GM23338 (cell line): ENCODE data around the gene SLC6A12. TPM values are rescaled to one million over a fixed set of nuclear protein-coding genes. Genes with fewer than 3 reads are reported as not detected.

Experiments used
- ATAC-seq: fragments of 200-7000 bp; cut with Tn5 transposase; 3 replicates; pipeline ENCODE4 v1.9.1; 2020
- DNase-seq: peaks from one replicate; pipeline ENCODE4 v3.0.0-alpha.2; 2015; ENCODE audit warnings: low spot score
- H2AFZ ChIP-seq: fragments of 200-600 bp; sonication (generic); 2 replicates; pipeline ENCODE4 v1.8.0; 2016; ENCODE audit warnings: antibody characterized with exemption, mild to moderate bottlenecking, moderate library complexity
- H3F3A ChIP-seq: fragments of 200-600 bp; sonication (generic); replicated peaks from 2 replicates; pipeline ENCODE4 v1.8.0; 2017; ENCODE audit warnings: antibody characterized with exemption, mixed run types, low read depth
- H3K27ac ChIP-seq: fragments of 200-600 bp; sonication (generic); 2 replicates; pipeline ENCODE4 v1.6.1; 2016; ENCODE audit warnings: low read depth
- H3K27me3 ChIP-seq: fragments of 200-600 bp; sonication (generic); 2 replicates; pipeline ENCODE4 v1.8.0; 2016; ENCODE audit warnings: mild to moderate bottlenecking, mixed run types, moderate library complexity; ENCODE audit not compliant: insufficient read depth
- H3K36me3 ChIP-seq: fragments of 200-600 bp; sonication (generic); 2 replicates; pipeline ENCODE4 v1.8.0; 2016; ENCODE audit warnings: mild to moderate bottlenecking; ENCODE audit not compliant: insufficient read depth
- H3K4me1 ChIP-seq: fragments of 200-600 bp; sonication (generic); 2 replicates; pipeline ENCODE4 v1.8.0; 2016; ENCODE audit warnings: mild to moderate bottlenecking, moderate library complexity; ENCODE audit not compliant: insufficient read depth
- H3K4me2 ChIP-seq: fragments of 200-600 bp; sonication (generic); 2 replicates; pipeline ENCODE4 v1.7.1; 2017; ENCODE audit warnings: mixed run types
- H3K4me3 ChIP-seq: fragments of 200-600 bp; sonication (generic); 2 replicates; pipeline ENCODE4 v1.6.1; 2016; ENCODE audit warnings: mixed run types
- H3K79me2 ChIP-seq: fragments of 200-600 bp; sonication (generic); replicated peaks from 2 replicates; pipeline ENCODE4 v1.8.0; 2017; ENCODE audit warnings: mild to moderate bottlenecking; ENCODE audit not compliant: insufficient read depth
- H3K9me2 ChIP-seq: fragments of 200-600 bp; sonication (generic); 2 replicates; pipeline ENCODE4 v1.8.0; 2017; ENCODE audit not compliant: insufficient read depth
- H4K20me1 ChIP-seq: fragments of 200-600 bp; sonication (generic); replicated peaks from 2 replicates; pipeline ENCODE4 v1.8.0; 2017; ENCODE audit warnings: mild to moderate bottlenecking; ENCODE audit not compliant: insufficient read depth
- H3K27ac Mint-ChIP-seq: 2 replicates; pipeline ENCODE4 v1.8.0; 2020; ENCODE audit warnings: inconsistent platforms, mild to moderate bottlenecking, moderate library complexity, mixed read lengths
- H3K27me3 Mint-ChIP-seq: 3 replicates; pipeline ENCODE4 v1.8.0; 2022; ENCODE audit warnings: low read depth, mild to moderate bottlenecking, moderate library complexity, mixed read lengths, inconsistent platforms; ENCODE audit not compliant: insufficient read depth, poor library complexity
- H3K36me3 Mint-ChIP-seq: 3 replicates; pipeline ENCODE4 v1.8.0; 2021; ENCODE audit warnings: low read depth, mild to moderate bottlenecking, inconsistent platforms, moderate library complexity, mixed read lengths
- H3K4me1 Mint-ChIP-seq: 3 replicates; pipeline ENCODE4 v1.8.0; 2020; ENCODE audit warnings: mild to moderate bottlenecking, inconsistent platforms, mixed read lengths
- H3K4me3 Mint-ChIP-seq: 3 replicates; pipeline ENCODE4 v1.8.0; 2021; ENCODE audit warnings: moderate library complexity, mild to moderate bottlenecking, inconsistent platforms, mixed read lengths
- H3K9me3 Mint-ChIP-seq: 3 replicates; pipeline ENCODE4 v1.8.0; 2020; ENCODE audit warnings: moderate library complexity, mild to moderate bottlenecking, inconsistent platforms, mixed read lengths
- CREB1 ChIP-seq: fragments of 250-450 bp; sonication (Bioruptor Pico); IDR thresholded peaks from 2 replicates; pipeline ENCODE4 v1.5.0; 2020; ENCODE audit warnings: low read depth, mild to moderate bottlenecking, moderate library complexity
- CTCF ChIP-seq, 2 experiments: fragments of 200-600 bp in 1 of 2; sonication (generic) in 1 of 2; conservative IDR thresholded peaks; 2 replicates each; pipeline versions ENCODE4 v1.5.1 to v1.6.1; 2016 to 2017; ENCODE audit warnings: antibody characterized with exemption in 2 of 2, low read depth in 2 of 2, mild to moderate bottlenecking in 2 of 2, moderate library complexity in 1 of 2
- JUNB ChIP-seq: IDR thresholded peaks from one replicate; pipeline ENCODE4 v1.6.1; 2016; ENCODE audit warnings: antibody characterized with exemption; ENCODE audit not compliant: unreplicated experiment
- REST ChIP-seq: IDR thresholded peaks from one replicate; pipeline ENCODE4 v1.6.1; 2018; ENCODE audit warnings: antibody characterized with exemption; ENCODE audit not compliant: unreplicated experiment
- STAT1 ChIP-seq: IDR thresholded peaks from one replicate; pipeline ENCODE4 v1.6.1; 2016; ENCODE audit warnings: antibody characterized with exemption; ENCODE audit not compliant: unreplicated experiment
- ZNF462 ChIP-seq: fragments of 250-450 bp; sonication (Bioruptor Pico); IDR thresholded peaks from 2 replicates; pipeline ENCODE4 v1.5.0; 2020; ENCODE audit warnings: mild to moderate bottlenecking, moderate library complexity
- polyA plus RNA-seq: library from polyadenylated mRNA; unstranded; fragments of >200 nt; fragmentation: Nextera tagmentation; extraction: Ambion mirVana; gene quantifications from 2 replicates; pipeline ENCODE4 v1.2.1, GENCODE V29; 2016
- total RNA-seq: library from RNA; depleted of rRNA; stranded (reverse); fragments of >200 nt; shearing (Covaris generic); gene quantifications from 2 replicates; pipeline ENCODE4 v1.2.3, GENCODE V29; 2014

The SLC6A12 gene
- total and polyA plus RNA-seq, 2 experiments from 2014 or later = 0.56 TPM; not detected in 1

- no peak for TF ChIP-seq CTCF (conservative IDR thresholded peaks at IDR 0.05; ENCODE audit: low read depth in 2 of 2)
Observed at GRCh38 chr12:252636-253035, 38.7 kb upstream of the SLC6A12 start (continued).

DNA sequence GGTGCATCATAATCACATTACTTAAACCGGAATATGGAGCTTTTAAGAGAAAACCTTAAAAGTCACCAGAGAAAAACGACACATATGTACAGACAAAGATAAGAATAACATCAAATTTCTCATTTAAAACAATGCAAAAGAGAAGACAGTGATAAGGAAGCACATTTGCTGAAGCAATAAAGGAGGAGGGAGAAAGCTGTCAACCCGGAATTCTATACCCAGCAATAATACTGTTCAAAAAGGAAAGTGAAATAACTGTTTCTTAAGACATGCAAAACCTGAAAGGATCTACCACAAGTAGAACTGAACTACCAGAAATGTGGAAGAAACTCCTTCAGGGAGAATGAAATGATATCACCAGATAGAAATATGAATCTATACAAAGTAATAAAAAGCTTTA lies 33.3 kb upstream of the SLC6A12 start:
- Mint-ChIP-seq H3K27ac (no peak overlapping the region), H3K27me3 (peaks cover 6% of the 10 kb centered on the region), H3K4me1 (no peaks in the 10 kb centered on the region), H3K36me3 (peaks cover 4% of the 10 kb centered on the region; the same call in 2 of the 3 replicates), H3K9me3 (peaks cover 20% of the 10 kb centered on the region), H3K4me3 (no peak overlapping the region)
- no peak overlapping the region for H3K27ac ChIP-seq
- H3K36me3 ChIP-seq = no peaks in the 10 kb centered on the region
- no peak overlapping the region for H3K4me2 ChIP-seq
- no peaks in the 10 kb centered on the region for H3F3A ChIP-seq
- H3K27me3 ChIP-seq = no peaks in the 10 kb centered on the region
- ATAC-seq (no peak), DNase-seq (no peak)
- H4K20me1 ChIP-seq = no peaks in the 10 kb centered on the region
- TF ChIP-seq STAT1 (no peak), REST (no peak), JUNB (no peak), ZNF462 (CRISPR knock-in tag) (no peak), CREB1 (CRISPR knock-in tag) (no peak)
- H3K4me1 ChIP-seq = no peaks in the 10 kb centered on the region
- no peaks in the 10 kb centered on the region for H3K9me2 ChIP-seq
- H2AFZ ChIP-seq = no peak overlapping the region
- H3K4me3 ChIP-seq = no peak overlapping the region
- no peaks in the 10 kb centered on the region for H3K79me2 ChIP-seq
